ENCODE measurements around the gene CTR9. TPM values are rescaled to one million over a fixed set of nuclear protein-coding genes. Genes with fewer than 3 reads are reported as not detected.

CTR9 gene
- total RNA-seq, 1 donor from 2014 or later: 28.0 TPM

GRCh38 chr11:10761085-10761698 is 10.1 kb downstream of the CTR9 start:
- no peak overlapping the region for H3K4me3 Mint-ChIP-seq (ENCODE audit: unreplicated experiment)
- peaks cover 31% of the 10 kb centered on the region for H3K36me3 Mint-ChIP-seq (ENCODE audit: unreplicated experiment)
- no peaks in the 10 kb centered on the region for H3K4me1 Mint-ChIP-seq (ENCODE audit: unreplicated experiment)
- no peak for DNase-seq (ENCODE audit: extremely low spot score, unreplicated experiment)
- no peak overlapping the region for H3K27ac Mint-ChIP-seq (ENCODE audit: unreplicated experiment)
- no peaks in the 10 kb centered on the region for H3K9me3 Mint-ChIP-seq (ENCODE audit: unreplicated experiment)
- TF ChIP-seq CTCF (IDR thresholded peaks at IDR 0.05): no peak
- H3K27me3 Mint-ChIP-seq (ENCODE audit: unreplicated experiment): no peaks in the 10 kb centered on the region

GRCh38 chr11:10762185-10762584 is 11.1 kb downstream of the CTR9 start:
- Mint-ChIP-seq H3K4me3 (ENCODE audit: unreplicated experiment) (no peak overlapping the region), H3K36me3 (ENCODE audit: unreplicated experiment) (peaks cover 33% of the 10 kb centered on the region), H3K27ac (ENCODE audit: unreplicated experiment) (no peak overlapping the region), H3K9me3 (ENCODE audit: unreplicated experiment) (no peaks in the 10 kb centered on the region), H3K4me1 (ENCODE audit: unreplicated experiment) (no peaks in the 10 kb centered on the region), H3K27me3 (ENCODE audit: unreplicated experiment) (no peaks in the 10 kb centered on the region)
- no peak for DNase-seq (ENCODE audit: extremely low spot score, unreplicated experiment)
- TF ChIP-seq CTCF (IDR thresholded peaks at IDR 0.05): no peak

DNA sequence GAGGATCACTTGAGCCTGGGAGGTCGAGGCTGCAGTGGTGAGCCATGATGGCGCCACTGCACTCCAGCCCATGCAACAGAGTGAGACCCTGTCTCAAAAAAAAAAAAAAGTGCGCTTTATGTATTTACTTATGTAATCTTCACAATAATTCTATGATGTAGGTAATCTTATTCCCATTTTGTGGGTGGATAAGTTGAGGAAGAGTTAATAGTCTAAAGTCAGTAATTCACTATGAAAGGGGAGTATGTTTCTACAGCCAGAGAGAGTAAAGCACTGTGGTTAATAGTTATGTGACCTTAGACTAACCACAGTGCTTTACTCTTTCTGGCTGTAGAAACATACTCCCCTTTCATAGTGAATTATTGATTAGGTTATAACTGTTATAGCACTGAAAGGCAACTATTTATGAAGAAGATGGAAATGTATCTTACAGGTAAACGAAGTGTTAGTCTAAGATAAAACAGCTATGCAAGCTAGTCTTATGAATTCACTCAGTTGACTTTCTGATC is 11.9 kb downstream of the CTR9 start:
- no peaks in the 10 kb centered on the region for H3K27me3 Mint-ChIP-seq (ENCODE audit: unreplicated experiment)
- no peak for TF ChIP-seq CTCF (IDR thresholded peaks at IDR 0.05)
- no peak for DNase-seq (ENCODE audit: extremely low spot score, unreplicated experiment)
- no peak overlapping the region for H3K27ac Mint-ChIP-seq (ENCODE audit: unreplicated experiment)
- no peaks in the 10 kb centered on the region for H3K4me1 Mint-ChIP-seq (ENCODE audit: unreplicated experiment)
- peaks cover 31% of the 10 kb centered on the region for H3K36me3 Mint-ChIP-seq (ENCODE audit: unreplicated experiment)
- no peaks in the 10 kb centered on the region for H3K9me3 Mint-ChIP-seq (ENCODE audit: unreplicated experiment)
- H3K4me3 Mint-ChIP-seq (ENCODE audit: unreplicated experiment): no peak overlapping the region

GRCh38 chr11:10763766-10764165 is 12.7 kb downstream of the CTR9 start:
- peaks cover 31% of the 10 kb centered on the region for H3K36me3 Mint-ChIP-seq (ENCODE audit: unreplicated experiment)
- H3K27ac Mint-ChIP-seq (ENCODE audit: unreplicated experiment): no peak overlapping the region
- no peaks in the 10 kb centered on the region for H3K27me3 Mint-ChIP-seq (ENCODE audit: unreplicated experiment)
- TF ChIP-seq CTCF (IDR thresholded peaks at IDR 0.05): no peak
- no peak overlapping the region for H3K4me3 Mint-ChIP-seq (ENCODE audit: unreplicated experiment)
- no peaks in the 10 kb centered on the region for H3K4me1 Mint-ChIP-seq (ENCODE audit: unreplicated experiment)
- no peaks in the 10 kb centered on the region for H3K9me3 Mint-ChIP-seq (ENCODE audit: unreplicated experiment)
- no peak for DNase-seq (ENCODE audit: extremely low spot score, unreplicated experiment)

DNA sequence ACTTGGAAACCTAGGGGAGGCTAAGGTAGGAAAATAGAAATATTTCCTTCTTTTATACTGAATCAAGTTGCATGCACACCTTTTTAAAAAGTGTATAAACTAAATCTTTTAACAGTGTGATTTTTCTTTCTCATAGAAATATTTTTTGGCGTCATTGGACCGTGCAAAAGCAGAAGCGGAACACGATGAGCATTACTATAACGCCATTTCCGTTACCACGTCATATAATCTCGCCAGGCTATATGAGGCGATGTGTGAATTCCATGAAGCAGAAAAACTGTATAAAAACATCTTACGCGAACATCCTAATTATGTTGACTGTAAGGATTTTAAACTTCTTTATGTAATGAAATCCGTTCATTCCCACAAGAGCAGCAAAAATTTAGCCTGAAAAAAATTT is 13.4 kb downstream of the CTR9 start:
- Mint-ChIP-seq H3K4me3 (ENCODE audit: unreplicated experiment) (no peak overlapping the region), H3K36me3 (ENCODE audit: unreplicated experiment) (peaks cover 36% of the 10 kb centered on the region), H3K4me1 (ENCODE audit: unreplicated experiment) (no peaks in the 10 kb centered on the region), H3K9me3 (ENCODE audit: unreplicated experiment) (no peaks in the 10 kb centered on the region), H3K27me3 (ENCODE audit: unreplicated experiment) (no peaks in the 10 kb centered on the region), H3K27ac (ENCODE audit: unreplicated experiment) (no peak overlapping the region)
- TF ChIP-seq CTCF (IDR thresholded peaks at IDR 0.05): no peak
- no peak for DNase-seq (ENCODE audit: extremely low spot score, unreplicated experiment)
